Chondrocyte (in vitro differentiated cells): ENCODE data around the gene MLST8. TPM values are rescaled to one million over a fixed set of nuclear protein-coding genes. Genes with fewer than 3 reads are reported as not detected.

Experiments
- DNase-seq: peaks from one replicate; pipeline ENCODE4 v3.0.0; 2021; ENCODE audit warnings: mixed read lengths, low spot score
- H3K27ac Mint-ChIP-seq: one replicate; pipeline ENCODE4 v1.8.0; 2021; ENCODE audit warnings: mild to moderate bottlenecking, moderate library complexity, mixed read lengths; ENCODE audit not compliant: unreplicated experiment
- H3K27me3 Mint-ChIP-seq: 2 replicates; pipeline ENCODE4 v1.8.0; 2021; ENCODE audit warnings: low read depth, mixed read lengths
- H3K36me3 Mint-ChIP-seq: 2 replicates; pipeline ENCODE4 v1.8.0; 2021; ENCODE audit warnings: low read depth, mixed read lengths
- H3K4me1 Mint-ChIP-seq: 2 replicates; pipeline ENCODE4 v1.8.0; 2021; ENCODE audit warnings: low read depth, mild to moderate bottlenecking, mixed read lengths
- H3K4me3 Mint-ChIP-seq: one replicate; pipeline ENCODE4 v1.8.0; 2021; ENCODE audit warnings: mild to moderate bottlenecking, moderate library complexity, mixed read lengths; ENCODE audit not compliant: unreplicated experiment
- H3K9me3 Mint-ChIP-seq: 2 replicates; pipeline ENCODE4 v1.8.0; 2021; ENCODE audit warnings: low read depth, mixed read lengths
- CTCF ChIP-seq: fragments of 200-600 bp; sonication (generic); IDR thresholded peaks from 2 replicates; pipeline ENCODE4 v1.5.0; 2021; ENCODE audit warnings: antibody characterized with exemption, mild to moderate bottlenecking, moderate library complexity
- long read RNA-seq: library from polyadenylated mRNA; stranded (forward); transcript quantifications from one replicate; pipeline ENCODE4 v2.0.0, GENCODE V29; 2021
- total RNA-seq: library from RNA; stranded (reverse); gene quantifications from 3 replicates; pipeline ENCODE4 v1.2.1, GENCODE V29; 2021

Gene MLST8, protein sequence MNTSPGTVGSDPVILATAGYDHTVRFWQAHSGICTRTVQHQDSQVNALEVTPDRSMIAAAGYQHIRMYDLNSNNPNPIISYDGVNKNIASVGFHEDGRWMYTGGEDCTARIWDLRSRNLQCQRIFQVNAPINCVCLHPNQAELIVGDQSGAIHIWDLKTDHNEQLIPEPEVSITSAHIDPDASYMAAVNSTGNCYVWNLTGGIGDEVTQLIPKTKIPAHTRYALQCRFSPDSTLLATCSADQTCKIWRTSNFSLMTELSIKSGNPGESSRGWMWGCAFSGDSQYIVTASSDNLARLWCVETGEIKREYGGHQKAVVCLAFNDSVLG
- total RNA-seq: 37.1 to 41.4 TPM (median 39.3 TPM) in 3 replicates
- long read RNA-seq, transcript MLST8-230 (8 exons, 2,116 nt): minor isoform, 13 of 98 reads
- long read RNA-seq, transcript MLST8-232 (9 exons, 1,870 nt): major isoform, 20 of 98 reads
- long read RNA-seq, transcript MLST8-203 (9 exons, 1,691 nt): major isoform, 20 of 98 reads
- long read RNA-seq, transcript MLST8-215 (9 exons, 1,861 nt): minor isoform, 11 of 98 reads
- long read RNA-seq, partial matches to known transcripts: 7 of 98 reads
- long read RNA-seq, other reads (novel, unspliced or antisense): 18 of 98 reads

DNA sequence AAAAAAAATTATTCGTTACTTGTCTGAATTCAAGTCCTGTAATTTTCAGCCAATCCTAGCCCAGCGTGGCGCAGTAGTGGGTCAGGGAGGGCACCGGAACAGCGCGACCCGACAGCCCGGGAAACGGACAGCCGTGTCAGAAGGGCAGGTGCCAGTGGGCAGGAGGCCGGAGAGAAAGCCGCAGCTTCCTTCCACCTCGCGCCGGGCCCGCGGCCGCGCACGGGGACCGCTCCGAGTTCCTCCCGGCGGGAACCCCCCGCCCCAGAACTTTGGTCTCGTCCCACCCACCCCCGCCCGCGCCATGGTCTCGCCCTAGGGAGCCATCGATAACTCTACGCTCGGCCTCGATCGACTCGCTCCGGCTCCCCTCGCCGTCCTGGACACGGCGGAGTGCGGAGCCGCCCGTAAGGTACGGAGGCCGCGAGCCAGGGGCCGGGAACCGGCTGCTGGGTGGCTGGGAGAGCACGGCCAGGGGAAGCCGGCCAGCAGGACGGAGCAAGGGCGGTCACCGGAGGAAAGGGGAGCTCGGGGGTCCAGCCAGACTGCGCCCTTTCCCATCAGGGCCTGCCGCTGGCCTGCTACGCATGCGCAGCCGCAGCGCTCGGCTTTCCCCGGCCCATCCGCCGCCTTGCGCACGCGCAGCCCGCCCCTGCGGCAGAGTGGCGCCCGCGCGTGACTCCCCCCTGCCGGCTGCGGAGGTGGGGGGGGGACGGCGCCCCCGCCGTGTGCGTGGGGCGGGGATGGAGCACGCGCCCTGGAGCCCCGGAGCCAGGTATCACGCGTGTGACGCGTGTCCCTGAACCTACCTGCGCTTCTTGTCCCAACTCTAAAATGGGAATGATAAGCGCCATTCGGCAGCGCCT is at the start of gene MLST8:
TSS of gene MLST8 (plus strand) at position 351 of the 863 bp plus-strand sequence. CDS start 632 bp downstream, outside the sequence.
- no peaks in the 10 kb centered on the region for H3K9me3 Mint-ChIP-seq
- peak within 1 kb of the TSS; percentile 81 for H3K4me3 Mint-ChIP-seq
- H3K36me3 Mint-ChIP-seq: peaks cover 7% of the 10 kb centered on the region
- peak within 1 kb of the TSS; percentile 82 for H3K27ac Mint-ChIP-seq
- H3K27me3 Mint-ChIP-seq: no peaks in the 10 kb centered on the region
- TF ChIP-seq CTCF: peak; percentile 62
- no peak for DNase-seq
- H3K4me1 Mint-ChIP-seq: peaks cover 20% of the 10 kb centered on the region

DNA sequence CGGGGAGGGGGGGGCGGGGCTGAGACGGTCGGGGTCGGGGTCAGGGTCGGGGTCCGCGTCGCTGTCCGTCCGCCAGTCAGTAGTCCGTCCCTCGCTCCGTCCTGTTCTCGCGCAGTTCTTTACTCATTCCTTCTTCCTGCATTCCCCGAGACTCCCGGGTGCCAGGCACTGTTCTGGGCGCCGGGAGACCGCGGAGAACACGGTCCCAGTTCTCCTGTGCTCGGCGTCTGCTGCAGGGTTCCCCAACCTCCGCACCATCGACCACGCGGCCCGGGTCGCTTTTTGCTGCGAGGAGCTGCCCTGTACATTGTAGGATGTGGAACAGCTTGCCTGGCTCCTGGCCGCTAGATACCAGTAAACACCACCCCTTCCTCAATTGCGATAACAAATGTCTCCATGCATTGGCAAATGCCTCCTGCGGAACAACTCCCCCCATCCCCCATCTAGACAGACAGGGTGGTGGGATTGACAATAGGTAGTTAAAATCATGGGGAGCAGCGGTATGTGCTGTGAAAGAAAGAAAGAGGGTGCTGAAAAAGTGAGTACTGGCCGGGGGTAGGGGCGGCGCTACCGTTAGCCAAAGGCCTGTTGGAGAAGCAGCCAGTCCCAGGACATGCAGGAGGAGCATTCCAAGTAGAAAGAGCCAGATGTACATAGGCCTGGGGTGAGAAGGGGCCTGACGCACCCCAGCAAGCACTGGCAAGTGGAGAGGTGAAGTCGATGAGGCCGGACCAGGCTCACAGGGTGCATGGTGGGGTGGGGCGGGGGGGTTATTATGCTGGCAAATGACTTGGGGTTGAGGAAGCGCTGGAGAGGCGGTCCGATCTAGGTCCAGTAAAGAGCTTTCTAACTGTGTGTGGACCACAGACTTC is 49.0 kb upstream of the MLST8 start:
- no peak for TF ChIP-seq CTCF
- Mint-ChIP-seq H3K36me3 (peaks cover 3% of the 10 kb centered on the region), H3K4me1 (peaks cover 71% of the 10 kb centered on the region), H3K27ac (peak overlapping the region; percentile 89), H3K9me3 (no peaks in the 10 kb centered on the region), H3K27me3 (no peaks in the 10 kb centered on the region), H3K4me3 (peak overlapping the region; percentile 91)
- no peak for DNase-seq

DNA sequence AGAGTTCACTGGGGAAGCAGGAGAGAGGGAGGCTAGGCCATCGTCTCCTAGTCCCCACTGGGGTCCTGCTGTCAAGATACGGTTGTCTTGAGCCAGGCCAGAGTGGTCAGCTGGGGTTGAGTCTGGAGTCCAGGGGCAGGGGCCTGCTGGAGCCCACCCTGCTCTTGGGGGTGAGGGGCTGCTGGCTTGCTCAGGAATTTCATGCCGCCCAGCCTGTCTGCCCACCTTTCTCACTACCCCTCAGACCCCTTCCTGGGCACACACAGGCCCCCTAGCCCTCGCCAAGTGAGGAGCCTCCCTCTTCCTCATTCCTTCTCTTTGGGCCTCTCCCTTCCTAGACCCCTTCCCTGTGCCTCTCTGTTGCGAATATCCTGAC is 48.4 kb upstream of the MLST8 start:
- no peak for DNase-seq
- peaks cover 65% of the 10 kb centered on the region for H3K4me1 Mint-ChIP-seq
- peak overlapping the region; percentile 91 for H3K4me3 Mint-ChIP-seq
- H3K27me3 Mint-ChIP-seq: no peaks in the 10 kb centered on the region
- no peaks in the 10 kb centered on the region for H3K9me3 Mint-ChIP-seq
- peaks cover 3% of the 10 kb centered on the region for H3K36me3 Mint-ChIP-seq
- no peak for TF ChIP-seq CTCF
- H3K27ac Mint-ChIP-seq: peak overlapping the region; percentile 89

- Mint-ChIP-seq H3K27ac (no peak overlapping the region), H3K36me3 (peaks cover 3% of the 10 kb centered on the region), H3K9me3 (no peaks in the 10 kb centered on the region), H3K4me3 (peak overlapping the region; percentile 19), H3K27me3 (no peaks in the 10 kb centered on the region), H3K4me1 (peaks cover 60% of the 10 kb centered on the region)
- TF ChIP-seq CTCF: no peak
- no peak for DNase-seq
Observed at GRCh38 chr16:2157480-2158261, 47.6 kb upstream of the MLST8 start.
